ENCODE results near the gene LUC7L. TPM values are rescaled to one million over a fixed set of nuclear protein-coding genes. Genes with fewer than 3 reads are reported as not detected.
"Not testable (repeated sequence)": the region's sequence is repeated elsewhere in the genome, so short reads cannot be mapped to it uniquely, and the experiment has no call there.

The LUC7L gene
- total RNA-seq, 4 donors from 2014 or later = 85.1 to 316 (median 153) TPM

GRCh38 chr16:228151-228851, 948 bp downstream of the LUC7L start:
- intact Hi-C loops (cut with DNase I; ENCODE audit: low total_unique reads) = no loop called here

GRCh38 chr16:220021-220420, 9.2 kb downstream of the LUC7L start:
- intact Hi-C loops (cut with DNase I; ENCODE audit: low total_unique reads) = no loop called here
- H3K27me3 ChIP-seq = no peaks in the 10 kb centered on the region
- H3K9me3 ChIP-seq = no peaks in the 10 kb centered on the region
- 60 to 74% methylated on average over 3 to 4 of the region's 4 CpGs for whole genome bisulfite sequencing, 2 donors (ENCODE audit: low coverage in 1 of 2)
- in situ Hi-C loops (cut with MboI; ENCODE audit: low pct_ligation_motif_present in 1 of 4, low pct_unique_long_range_greater_than_20kb in 1 of 4, low sequenced_read_pairs in 3 of 4) = no loop called here
- peaks cover 0 to 73% (median 28%) of the 10 kb centered on the region in 4 donors for H3K36me3 ChIP-seq
- no peak overlapping the region for H3K27ac ChIP-seq
- H3K4me3 ChIP-seq = no peak overlapping the region
- TF ChIP-seq EP300 (IDR thresholded peaks at IDR 0.05; ENCODE audit: low read depth) (no peak), POLR2AphosphoS5 (IDR thresholded peaks at IDR 0.05) (no peak), POLR2A (IDR thresholded peaks at IDR 0.05) (no peak), CTCF (IDR thresholded peaks at IDR 0.05) (no peak)
- H3K4me1 ChIP-seq = peaks cover 0 to 3% (median 1%) of the 10 kb centered on the region in 4 donors
- no peak for DNase-seq

More at GRCh38 chr16:228151-228851, 948 bp downstream of the LUC7L start:
- H3K27me3 ChIP-seq = no peaks in the 10 kb centered on the region
- DNase-seq = no peak
- TF ChIP-seq CTCF (IDR thresholded peaks at IDR 0.05) = no peak
- no peak for TF ChIP-seq POLR2AphosphoS5 (IDR thresholded peaks at IDR 0.05)
- no peak for TF ChIP-seq POLR2A (IDR thresholded peaks at IDR 0.05)
- no peak for TF ChIP-seq EP300 (IDR thresholded peaks at IDR 0.05; ENCODE audit: low read depth)
- H3K36me3 ChIP-seq = peaks cover 0 to 33% (median 15%) of the 10 kb centered on the region in 4 donors
- H3K4me1 ChIP-seq = peaks cover 9 to 21% (median 16%) of the 10 kb centered on the region in 4 donors
- no peaks in the 10 kb centered on the region for H3K9me3 ChIP-seq
- WGBS, 2 donors (ENCODE audit: low coverage in 1 of 2) = 18 to 51% methylated on average over 4 to 9 of the region's 9 CpGs
- H3K4me3 ChIP-seq = peak overlapping the region; percentile 79 to 91 (median 86)
- in situ Hi-C loops (cut with MboI; ENCODE audit: low pct_ligation_motif_present in 1 of 4, low pct_unique_long_range_greater_than_20kb in 1 of 4, low sequenced_read_pairs in 3 of 4) = no loop called here
- peak overlapping the region; percentile 96 to 98 (median 97) for H3K27ac ChIP-seq

GRCh38 chr16:212999-213398, 16.2 kb downstream of the LUC7L start:
- Histone ChIP-seq H3K36me3 (peaks cover 0 to 42% (median 21%) of the 10 kb centered on the region in 4 donors), H3K9me3 (no peaks in the 10 kb centered on the region), H3K27ac (no peak overlapping the region), H3K4me3 (no peak overlapping the region), H3K4me1 (no peaks in the 10 kb centered on the region), H3K27me3 (no peaks in the 10 kb centered on the region)
- 92 to 100% methylated on average over 1 to 3 of the region's 3 CpGs for WGBS, 2 donors (ENCODE audit: low coverage in 1 of 2)
- no peak for DNase-seq
- in situ Hi-C loops (cut with MboI; ENCODE audit: low pct_ligation_motif_present in 1 of 4, low pct_unique_long_range_greater_than_20kb in 1 of 4, low sequenced_read_pairs in 3 of 4) (no loop called here), intact Hi-C loops (cut with DNase I; ENCODE audit: low total_unique reads) (no loop called here)
- TF ChIP-seq CTCF (IDR thresholded peaks at IDR 0.05) = no peak
- TF ChIP-seq POLR2AphosphoS5 (IDR thresholded peaks at IDR 0.05) = no peak
- no peak for TF ChIP-seq EP300 (IDR thresholded peaks at IDR 0.05; ENCODE audit: low read depth)
- TF ChIP-seq POLR2A (IDR thresholded peaks at IDR 0.05) = no peak

GRCh38 chr16:211631-212180, 17.5 kb downstream of the LUC7L start:
- intact Hi-C loops (cut with DNase I; ENCODE audit: low total_unique reads); in situ Hi-C loops (cut with MboI; ENCODE audit: low pct_ligation_motif_present in 1 of 4, low pct_unique_long_range_greater_than_20kb in 1 of 4, low sequenced_read_pairs in 3 of 4): not testable (repeated sequence)
- 90% methylated on average over 14 of the region's 14 CpGs; no CpG with 5 or more reads in 1 of the 2 donors for WGBS, 2 donors (ENCODE audit: low coverage in 1 of 2)

GRCh38 chr16:209359-209758, 19.9 kb downstream of the LUC7L start:
- intact Hi-C loops (cut with DNase I; ENCODE audit: low total_unique reads); H3K4me1 ChIP-seq; in situ Hi-C loops (cut with MboI; ENCODE audit: low pct_ligation_motif_present in 1 of 4, low pct_unique_long_range_greater_than_20kb in 1 of 4, low sequenced_read_pairs in 3 of 4); H3K27ac ChIP-seq; H3K27me3 ChIP-seq; DNase-seq; H3K4me3 ChIP-seq; H3K9me3 ChIP-seq: not testable (repeated sequence)
- H3K36me3 ChIP-seq = peaks cover 0 to 61% (median 27%) of the 10 kb centered on the region in 4 donors
- WGBS, 2 donors (ENCODE audit: low coverage in 1 of 2) = 77 to 95% methylated on average over 3 to 4 of the region's 4 CpGs

More at GRCh38 chr16:211631-212180, 17.5 kb downstream of the LUC7L start:
- H3K27ac ChIP-seq, DNase-seq, H3K4me3 ChIP-seq, H3K27me3 ChIP-seq, H3K9me3 ChIP-seq, H3K4me1 ChIP-seq: not testable (repeated sequence)
- peaks cover 0 to 44% (median 21%) of the 10 kb centered on the region in 4 donors for H3K36me3 ChIP-seq

GRCh38 chr16:204046-204445, 25.2 kb downstream of the LUC7L start:
- WGBS, 2 donors (ENCODE audit: low coverage in 1 of 2) = 90 to 93% methylated on average over 2 to 9 of the region's 9 CpGs
- in situ Hi-C loops (cut with MboI; ENCODE audit: low pct_ligation_motif_present in 1 of 4, low pct_unique_long_range_greater_than_20kb in 1 of 4, low sequenced_read_pairs in 3 of 4); DNase-seq; H3K27ac ChIP-seq; H3K27me3 ChIP-seq; intact Hi-C loops (cut with DNase I; ENCODE audit: low total_unique reads); H3K4me3 ChIP-seq; H3K4me1 ChIP-seq; H3K9me3 ChIP-seq: not testable (repeated sequence)
- peaks cover 0 to 75% (median 33%) of the 10 kb centered on the region in 4 donors for H3K36me3 ChIP-seq
